NCI-H82 (cell line): ENCODE measurements around the gene PRKN.

Experiments used
- DNase-seq: peaks from one replicate; lab custom pipeline; 2025; lab: John Stamatoyannopoulos, UW

Gene PRKN

DNA sequence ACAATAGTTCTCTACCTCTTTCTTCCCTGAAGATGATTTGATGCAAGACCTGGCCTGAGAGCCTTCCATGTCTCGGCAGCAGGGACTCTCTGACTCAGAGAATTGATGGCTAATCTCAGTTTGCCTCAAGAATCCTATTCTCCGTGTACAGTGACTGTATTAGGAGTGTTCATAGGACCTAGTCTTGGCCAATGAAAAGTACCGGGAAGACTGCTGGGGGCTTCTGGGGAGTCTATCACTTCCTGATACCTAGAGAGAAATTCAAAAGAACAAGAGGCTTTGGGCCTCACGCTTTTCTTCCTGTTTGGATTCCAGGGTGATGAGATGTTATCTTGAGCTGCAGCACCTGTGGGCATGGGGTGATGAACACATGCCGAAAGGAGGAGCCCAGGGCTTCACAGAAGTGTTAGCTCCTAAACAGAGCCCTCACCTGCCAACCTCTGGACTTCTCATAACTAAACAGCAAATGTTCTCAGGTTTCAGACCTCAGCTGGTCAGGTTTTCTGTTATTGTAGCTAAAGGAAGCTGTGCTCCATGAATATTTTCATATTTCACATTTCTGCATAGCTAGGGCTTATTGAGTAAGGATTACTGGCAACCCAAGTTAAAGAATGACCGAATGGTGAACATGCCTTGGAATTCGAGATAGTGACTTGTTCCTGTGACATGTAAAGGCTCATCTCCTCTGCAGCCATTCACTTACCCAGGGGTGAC lies 1130.6 kb downstream of the PRKN start:
- DNase-seq, result no peak

DNA sequence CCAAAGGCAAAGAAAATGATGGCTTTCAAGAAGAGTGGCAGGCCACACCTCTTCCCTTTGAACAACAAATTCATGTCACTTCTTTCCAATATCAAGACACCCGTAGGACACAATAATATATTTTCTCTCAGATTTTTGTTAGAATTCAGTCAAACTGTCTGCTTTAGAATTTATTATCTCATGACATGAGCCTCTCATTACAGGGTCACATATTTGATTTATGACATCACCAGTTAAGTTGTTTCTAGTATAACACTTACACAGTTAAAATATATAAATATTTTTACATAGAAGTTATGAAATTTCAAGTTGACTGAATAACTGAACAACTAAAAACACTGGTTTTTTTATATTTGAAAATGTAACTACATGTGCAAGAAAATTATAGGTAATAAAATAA lies 1133.2 kb downstream of the PRKN start:
- DNase-seq, result no peak

DNA sequence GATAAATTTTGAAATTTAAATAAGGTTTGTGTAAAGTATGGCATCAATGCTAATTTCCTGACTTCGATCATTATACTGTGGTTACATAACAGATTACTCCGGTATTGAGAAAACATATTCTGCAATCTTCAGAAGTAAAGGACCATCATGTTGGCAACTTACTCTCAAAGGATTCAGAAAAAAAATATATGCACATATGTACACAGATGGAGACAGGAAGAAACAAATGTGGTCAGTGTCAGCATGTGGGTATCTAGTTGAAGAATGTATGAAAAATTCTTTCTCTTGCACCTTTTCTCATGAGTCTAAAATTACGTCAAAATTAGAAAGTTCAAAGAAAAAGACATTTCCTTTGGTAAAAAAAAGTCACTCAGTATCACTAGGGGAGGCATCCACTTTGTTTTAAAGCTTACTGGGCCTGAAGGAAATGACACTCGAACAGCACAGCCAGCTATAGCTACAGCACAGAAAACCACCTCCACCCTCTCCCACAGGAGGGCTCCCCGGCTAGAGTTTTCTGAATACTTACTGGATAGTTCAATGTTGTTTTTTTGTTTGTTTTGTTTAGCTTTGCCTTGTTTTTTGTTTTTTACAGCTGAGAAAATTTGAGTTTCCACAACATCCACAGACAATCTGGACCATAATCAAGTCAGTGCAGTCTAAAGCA lies 1136.5 kb downstream of the PRKN start:
- no peak for DNase-seq

DNA sequence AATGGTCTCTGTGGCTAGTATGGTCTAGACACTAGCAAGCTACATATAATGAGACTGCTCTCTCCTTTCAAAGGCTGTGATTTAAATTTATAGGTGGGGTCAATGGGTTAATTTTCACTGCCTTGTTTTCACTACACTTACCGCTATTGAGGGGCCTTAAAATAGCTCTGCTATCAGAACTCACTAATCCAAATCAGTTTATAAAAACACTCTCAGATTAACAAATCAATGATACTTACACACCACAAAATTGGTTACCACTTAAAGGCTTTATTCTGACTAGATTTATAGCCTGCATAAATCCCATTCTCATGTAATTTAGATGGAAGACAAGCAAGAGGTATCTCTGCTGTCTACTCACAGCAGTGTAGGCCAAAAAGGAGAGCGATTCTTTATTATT lies 1140.7 kb downstream of the PRKN start:
- DNase-seq, result peak; percentile 89

DNA sequence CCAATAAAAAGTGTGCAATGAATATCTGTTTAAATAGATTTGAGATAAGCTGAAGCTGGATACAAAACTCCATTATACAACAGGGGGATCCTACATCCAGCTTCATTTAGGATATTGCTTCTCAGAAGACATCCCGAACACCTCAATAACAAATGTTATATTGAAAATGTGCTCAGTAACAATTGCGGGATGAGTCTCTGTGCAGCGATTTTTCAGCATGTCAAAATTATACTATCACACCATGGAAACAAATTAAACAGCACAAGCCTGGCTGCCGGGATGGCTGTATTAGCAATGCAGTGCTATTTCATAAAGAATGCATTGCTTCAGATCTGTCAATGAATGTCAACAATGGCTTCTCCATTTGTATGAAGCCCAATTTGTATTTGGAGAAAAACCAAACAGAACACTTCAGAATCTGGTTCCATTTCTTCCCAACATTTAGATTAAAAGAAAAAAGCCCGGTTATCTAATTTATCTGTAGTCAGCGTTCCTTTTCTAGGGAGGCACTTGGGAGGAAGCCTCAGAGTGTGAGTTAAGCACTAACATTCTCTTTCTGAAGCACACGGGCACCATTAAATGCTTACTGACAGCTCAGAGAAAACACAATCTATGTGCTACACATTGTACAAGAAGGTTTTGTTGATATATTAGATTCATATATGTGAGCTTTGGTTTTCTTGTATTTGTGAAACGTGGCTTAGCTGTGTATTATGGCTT lies 1142.8 kb downstream of the PRKN start:
- no peak for DNase-seq

DNA sequence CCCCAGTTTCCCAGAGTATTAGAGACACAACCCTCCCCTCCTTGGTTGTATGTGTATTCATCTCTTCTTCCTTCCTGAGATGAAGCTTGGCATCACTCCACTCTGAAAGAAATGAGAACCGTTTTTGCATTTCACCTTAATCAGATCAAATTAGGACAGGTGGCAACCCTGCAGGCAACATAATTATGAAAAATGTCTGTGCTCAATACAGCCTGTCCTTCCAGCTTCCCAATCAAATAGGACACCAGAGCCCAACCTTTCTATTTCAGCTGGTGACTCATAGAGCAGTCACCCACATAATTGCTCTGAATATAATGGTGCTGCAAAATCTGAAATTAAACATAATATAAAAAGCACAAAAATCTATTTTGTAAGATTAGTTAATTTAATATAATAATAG lies 1143.5 kb downstream of the PRKN start:
- DNase-seq, result no peak

DNA sequence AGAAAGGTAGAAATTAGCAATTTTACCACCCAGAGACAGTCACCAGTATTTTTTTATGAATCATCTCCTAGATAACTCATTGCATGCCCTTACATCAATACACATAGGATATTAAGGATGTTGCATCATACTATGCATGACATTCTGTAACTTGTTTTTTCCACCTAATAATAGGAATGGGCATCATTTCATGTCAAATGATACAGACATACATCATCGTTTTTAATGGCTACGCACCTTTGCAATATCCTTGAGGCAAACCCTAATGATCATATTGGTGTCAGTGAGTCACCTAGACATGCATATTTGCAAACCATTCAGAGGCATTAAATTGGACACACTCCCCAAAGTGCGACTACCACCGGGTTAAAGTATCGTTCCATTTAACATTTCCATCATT lies 1144.0 kb downstream of the PRKN start:
- DNase-seq, result no peak

DNA sequence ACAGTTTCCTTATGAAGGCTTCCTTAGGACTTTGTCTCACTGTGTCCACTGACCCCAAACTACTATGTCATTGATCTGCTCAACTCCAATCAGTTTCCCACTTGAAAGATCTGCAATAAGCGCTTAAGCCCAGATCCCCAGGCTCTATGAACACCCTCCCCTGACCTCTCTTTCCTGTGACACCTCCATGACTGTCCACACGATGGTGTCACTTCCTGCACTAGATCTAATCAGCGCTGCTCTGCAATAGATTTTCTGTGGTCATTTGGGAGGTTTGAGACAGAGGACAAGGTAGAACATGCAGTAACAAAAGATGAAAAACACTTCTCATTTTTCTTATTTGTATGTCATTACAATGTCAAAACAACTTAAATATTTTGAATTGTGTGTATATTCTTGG lies 1149.1 kb downstream of the PRKN start:
- DNase-seq, result peak; percentile 21

DNA sequence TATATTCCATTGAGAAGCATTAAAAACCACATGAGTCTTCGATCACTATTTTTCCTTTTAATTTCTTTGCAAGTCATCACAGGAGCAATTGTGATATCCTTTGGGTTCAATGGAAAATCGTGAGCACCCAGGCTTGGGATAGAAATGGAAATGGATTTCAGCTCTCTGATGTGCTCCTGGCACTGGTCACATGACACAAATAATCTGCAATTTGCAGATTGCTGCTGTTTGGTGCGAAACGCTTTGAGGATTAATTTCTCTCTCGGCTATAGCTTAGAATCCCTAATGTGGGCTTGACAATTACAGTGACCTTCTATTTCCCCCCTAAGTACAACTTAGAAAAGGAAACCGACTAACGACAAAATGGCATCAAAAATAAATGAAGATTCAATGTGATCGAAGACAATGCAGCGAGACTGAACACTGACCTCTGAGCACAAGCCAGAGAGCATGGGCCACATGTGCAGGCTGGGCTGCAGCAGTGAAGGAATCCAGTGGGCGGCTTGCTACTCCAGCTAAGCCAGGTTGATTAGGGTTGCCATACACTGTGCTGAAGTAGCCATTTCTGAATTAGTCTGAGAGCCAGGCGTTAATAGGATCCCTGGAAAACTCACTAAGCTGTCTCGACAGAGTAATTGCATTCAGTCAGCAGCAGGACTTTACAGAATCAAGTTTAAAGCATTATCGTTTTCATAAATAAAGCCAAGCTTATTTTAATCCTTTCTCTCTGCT lies 1151.9 kb downstream of the PRKN start:
- peak; percentile 97 for DNase-seq

DNA sequence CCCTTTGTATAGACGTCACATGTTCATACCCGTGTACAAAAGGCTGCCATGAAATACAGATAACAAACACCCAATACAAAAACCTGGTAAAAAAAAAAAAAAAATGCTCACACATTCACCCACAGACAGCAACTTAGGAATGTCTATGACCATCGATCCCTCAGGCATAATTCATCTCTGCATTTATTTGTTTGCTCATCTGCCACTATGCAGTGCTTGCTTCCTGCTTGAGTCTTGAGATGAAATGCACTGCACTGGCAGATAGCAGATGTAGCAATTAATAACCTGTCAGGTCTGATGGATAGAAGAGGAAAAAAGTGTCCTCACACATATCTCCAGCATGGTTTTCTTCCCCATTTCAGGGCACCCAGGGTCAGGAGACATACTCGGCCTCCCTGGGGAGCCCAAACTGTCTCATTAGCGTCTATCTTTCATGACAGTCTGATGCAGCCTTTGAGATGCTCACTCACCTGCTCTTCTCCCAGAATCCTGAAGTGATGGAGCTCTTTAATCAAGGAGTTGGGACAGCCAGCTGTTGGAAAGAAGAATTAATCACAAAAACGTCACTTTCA lies 1158.6 kb downstream of the PRKN start:
- no peak for DNase-seq

DNA sequence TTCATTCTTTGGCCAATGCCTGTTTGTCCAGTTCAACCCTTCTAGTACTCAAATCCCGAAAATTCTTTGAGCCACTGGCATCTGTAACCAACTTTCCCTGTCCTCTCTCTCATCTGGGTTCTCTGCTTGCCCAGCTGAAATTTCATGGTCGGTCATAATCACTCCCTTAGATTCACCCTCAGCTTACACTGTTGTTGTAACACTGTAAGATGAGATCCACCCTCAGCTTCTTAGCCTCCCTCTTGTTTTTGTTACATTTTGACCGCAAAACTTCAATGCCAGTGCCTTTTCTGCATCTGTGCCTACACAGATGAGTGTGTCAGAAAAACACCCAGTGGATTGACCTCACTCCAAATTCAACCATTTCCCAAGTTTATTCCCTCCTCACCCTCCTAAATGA lies 1162.6 kb downstream of the PRKN start:
- DNase-seq, result no peak

DNA sequence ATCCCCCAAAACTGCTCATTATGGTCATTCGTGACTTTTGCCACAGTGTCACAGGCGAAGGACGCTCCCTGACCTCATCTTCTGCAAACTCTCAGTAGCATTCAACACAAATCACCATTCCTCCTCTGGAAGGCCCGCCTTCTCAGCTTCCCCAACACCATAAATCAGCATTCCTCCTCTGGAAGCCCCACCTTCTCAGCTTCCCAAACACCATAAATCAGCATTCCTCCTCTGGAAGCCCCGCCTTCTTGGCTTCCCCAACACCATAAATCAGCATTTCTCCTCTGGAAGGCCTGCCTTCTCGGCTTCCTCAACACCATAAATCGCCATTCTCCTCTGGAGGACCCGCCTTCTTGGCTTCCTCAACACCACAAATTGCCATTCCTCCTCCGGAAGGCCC lies 1165.7 kb downstream of the PRKN start:
- no peak for DNase-seq

DNA sequence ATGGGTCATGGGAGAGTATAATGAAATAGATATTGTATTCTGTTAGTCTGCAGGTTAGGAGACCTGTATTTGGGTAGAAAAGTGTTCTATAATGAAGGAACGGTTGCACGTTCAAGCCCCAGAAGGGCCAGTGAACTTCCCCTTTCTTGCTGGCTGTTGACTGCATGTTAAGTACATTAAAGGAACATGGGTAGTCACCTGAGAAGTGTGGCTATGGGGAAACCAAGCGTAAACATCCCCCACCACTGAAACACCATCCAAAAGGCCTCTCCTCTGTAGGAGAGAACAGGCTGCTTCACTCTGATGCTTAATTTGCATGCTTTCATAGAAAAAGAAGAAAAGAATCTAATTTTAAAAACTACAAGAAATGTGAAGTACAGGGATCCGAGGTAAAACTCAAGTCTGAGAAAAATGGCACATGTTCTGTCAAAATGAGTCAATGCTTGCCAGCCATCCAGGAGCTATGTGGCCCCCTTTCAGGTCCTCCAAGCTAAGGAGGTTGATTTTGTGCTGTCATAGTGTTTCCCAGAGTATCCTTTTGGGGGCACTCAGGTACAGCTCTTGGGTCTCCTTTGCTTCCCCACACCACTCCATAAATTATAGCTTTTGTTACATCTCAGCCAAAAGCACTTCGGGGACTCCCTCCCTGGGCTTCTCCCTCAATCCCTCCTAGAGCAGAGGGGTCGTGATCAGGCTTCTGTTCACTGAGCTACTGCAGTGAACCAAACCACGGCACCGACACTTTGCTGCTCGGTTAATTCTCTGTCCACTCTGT lies 1170.0 kb downstream of the PRKN start:
- peak; percentile 21 for DNase-seq

DNA sequence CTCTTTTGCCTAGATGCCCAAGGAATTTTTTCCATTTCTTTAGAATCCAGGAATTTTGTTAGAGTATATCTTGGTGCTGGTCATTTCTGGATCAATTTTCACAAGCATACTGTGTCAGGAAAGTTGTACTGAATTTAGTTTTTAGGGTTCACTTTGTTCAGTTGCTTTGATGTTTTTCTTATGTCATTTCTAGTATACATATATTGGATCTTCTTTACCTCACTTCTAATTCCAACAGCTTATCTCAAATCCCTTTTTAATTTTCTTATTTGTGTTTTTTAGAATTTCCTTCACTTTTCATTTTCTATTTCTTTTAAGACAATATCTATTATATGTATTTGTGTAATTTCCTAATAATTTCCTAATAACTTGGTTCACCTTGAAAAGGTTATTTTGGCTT lies 1172.7 kb downstream of the PRKN start:
- DNase-seq, result no peak

DNA sequence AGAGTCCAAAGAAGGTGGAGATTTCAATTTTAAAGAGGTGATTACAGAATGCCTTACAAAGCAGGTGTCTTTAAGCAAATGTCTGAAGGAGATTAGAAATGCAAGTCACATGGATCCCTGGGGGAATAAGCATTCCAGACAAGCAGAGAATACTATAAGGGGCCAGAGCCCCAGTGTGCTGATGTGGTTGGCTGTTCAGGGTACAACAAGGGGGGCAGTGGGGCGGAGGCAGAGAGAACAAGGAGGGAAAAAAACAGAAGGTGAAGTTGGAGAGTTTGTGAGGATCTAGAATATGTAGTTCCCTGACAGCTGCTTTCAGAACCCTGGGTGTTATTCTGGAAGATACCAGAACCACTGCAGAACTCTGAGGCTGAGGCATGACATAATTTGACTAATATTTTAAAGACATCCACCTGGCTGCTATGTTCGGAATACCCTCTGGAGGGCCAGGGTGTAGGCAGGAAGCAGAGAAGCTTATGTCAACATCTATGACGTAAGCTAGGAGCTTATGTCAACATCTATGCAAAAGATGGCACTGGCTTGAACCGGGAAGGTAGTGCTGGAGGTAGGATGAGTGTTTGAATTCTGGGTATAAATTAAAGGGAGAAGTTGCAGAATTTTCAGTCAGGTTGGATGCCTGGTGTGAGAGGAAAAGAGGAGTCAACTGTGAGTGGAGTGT lies 1177.5 kb downstream of the PRKN start:
- DNase-seq, result peak; percentile 17

DNA sequence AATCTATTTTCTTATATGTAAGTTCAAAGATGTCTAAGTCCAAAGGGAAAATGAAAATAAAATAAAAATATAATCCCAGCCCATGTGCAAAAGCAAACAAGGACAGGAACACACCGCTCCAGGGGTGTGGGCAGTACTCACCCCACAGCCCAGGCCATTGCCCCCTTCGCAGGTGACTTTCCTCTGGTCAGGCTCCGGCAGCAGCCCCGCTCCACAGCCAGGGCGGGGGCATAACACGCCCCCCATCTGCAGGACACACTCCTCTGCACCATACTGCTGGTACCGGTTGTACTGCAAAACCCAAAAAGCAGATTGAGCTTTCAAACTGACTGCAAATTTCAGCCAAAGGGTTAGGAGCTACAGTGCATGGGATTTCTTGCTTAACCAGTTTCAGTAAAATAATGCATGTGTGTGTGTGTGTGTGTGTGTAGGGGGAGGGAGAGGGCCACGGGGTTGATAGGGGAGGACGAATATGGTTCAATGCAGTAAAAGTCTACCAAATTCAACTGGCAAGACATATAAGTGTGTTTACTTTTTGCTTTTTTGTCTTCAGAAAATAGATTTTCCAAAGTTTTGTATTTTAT lies 1178.8 kb downstream of the PRKN start:
- no peak for DNase-seq

DNA sequence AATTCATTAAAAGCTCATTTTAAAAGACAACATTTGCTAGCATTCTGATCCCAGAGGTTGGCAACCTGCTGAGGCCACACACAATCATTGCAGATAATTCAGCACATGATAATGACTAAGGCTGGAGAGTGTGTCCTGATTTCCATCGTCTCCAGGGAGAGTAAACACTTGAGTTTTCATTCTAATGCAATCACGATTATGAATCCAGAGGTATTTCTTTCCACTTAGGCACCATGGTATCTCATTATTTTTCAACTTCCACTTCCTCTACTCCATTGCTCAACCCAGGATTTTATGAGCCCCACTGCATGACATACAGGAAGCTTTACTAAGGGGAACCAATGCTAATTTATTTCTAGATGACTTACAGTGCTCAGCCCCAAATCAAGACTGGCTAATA lies 1179.9 kb downstream of the PRKN start:
- no peak for DNase-seq

DNA sequence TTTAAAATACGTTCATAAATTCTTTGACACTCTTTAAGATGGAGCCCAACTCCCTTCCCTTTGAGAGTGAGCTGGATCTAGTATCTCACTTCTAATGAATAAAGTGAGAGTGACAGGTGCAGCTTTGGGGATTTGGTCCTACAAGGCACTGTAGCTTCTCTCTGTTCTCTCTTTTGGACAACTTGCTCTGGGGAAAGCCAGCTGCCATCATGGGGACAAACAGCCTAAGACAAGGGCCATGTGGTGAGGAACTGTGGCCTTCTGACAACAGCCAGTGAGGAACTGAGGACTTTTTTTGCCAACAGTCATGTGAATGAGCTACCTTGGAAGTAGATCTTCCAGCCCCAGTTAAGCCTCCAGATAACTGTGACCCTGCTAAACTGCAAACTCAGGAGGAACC lies 1180.9 kb downstream of the PRKN start:
- no peak for DNase-seq

DNA sequence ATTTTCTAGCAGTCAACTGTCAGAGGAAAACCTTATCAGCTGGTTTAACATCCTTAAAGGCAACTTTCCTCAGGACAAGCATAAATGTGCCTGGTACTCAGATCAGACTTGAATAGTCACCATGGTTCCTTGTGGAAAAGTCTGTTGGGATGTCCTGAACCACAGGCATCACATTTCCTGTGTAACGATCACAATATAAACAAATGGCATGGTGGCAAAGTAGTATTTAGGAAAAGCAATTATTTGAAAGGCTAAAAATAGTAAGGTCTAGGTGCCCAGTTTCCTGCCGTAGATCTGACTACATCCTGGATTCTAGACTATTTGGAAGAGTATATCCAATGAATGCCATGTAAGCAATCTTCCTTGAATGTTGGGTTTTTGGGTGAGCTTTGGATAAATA lies 1181.8 kb downstream of the PRKN start:
- no peak for DNase-seq

DNA sequence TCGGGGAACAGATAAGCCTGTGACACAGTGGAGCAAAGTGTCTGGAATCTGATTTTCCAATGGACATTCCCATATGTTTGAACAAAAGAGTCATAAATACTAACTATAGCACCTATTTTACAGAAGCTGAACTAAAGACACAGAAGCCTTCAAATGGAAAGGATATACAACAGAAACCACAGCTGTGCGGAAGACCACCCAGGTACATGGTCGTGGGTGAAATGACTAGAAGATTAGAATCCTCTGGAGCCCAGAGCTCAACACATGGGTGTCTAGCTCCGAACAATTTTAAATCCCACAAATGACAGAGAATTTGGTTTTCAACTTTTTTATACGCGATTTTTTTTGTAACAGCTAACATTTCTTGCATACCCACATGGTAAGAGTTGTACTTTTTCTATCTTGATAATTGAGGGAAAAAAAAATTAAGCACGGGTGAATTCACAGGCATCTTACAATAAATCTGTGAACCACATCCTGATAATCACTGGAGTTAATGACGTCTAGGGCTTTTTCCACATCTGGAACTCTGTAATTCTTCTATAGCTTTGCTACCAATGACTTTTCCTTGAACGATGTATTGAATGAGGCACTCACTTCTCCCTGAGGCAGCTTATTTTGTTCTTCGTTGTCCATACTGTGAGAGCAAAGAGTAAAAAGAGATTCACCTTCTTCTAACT lies 1182.6 kb downstream of the PRKN start:
- no peak for DNase-seq
